HK-2 (cell line): ENCODE measurements around the gene KIF23.

Experiments used
- DNase-seq: peaks from one replicate; pipeline ENCODE4 v3.0.0-alpha.2; 2018; ENCODE audit not compliant: unreplicated experiment

The KIF23 gene

GRCh38 chr15:69394556-69395282 is 19.4 kb upstream of the KIF23 start:
- peak; percentile 80 for DNase-seq

GRCh38 chr15:69395460-69395859 is 18.7 kb upstream of the KIF23 start:
- no peak for DNase-seq

- DNase-seq: no peak
These were observed 18.2 kb upstream of the KIF23 start for GRCh38 chr15:69395991-69396390.

GRCh38 chr15:69398491-69398891 is 15.7 kb upstream of the KIF23 start:
- DNase-seq: no peak

- no peak for DNase-seq
These were observed 13.3 kb upstream of the KIF23 start for GRCh38 chr15:69400850-69401249.

- no peak for DNase-seq
These were observed 11.3 kb upstream of the KIF23 start for GRCh38 chr15:69402816-69403215.

- no peak for DNase-seq
These were observed 10.6 kb upstream of the KIF23 start for GRCh38 chr15:69403594-69403993.

GRCh38 chr15:69405110-69405509 is 9.0 kb upstream of the KIF23 start:
- DNase-seq: no peak

GRCh38 chr15:69407719-69408400 is 6.3 kb upstream of the KIF23 start:
- DNase-seq: no peak

GRCh38 chr15:69408841-69409240 is 5.3 kb upstream of the KIF23 start:
- DNase-seq: no peak

- DNase-seq: peak; percentile 53
These were observed 3.8 kb upstream of the KIF23 start for GRCh38 chr15:69410248-69410874.

GRCh38 chr15:69412274-69412673 is 1.9 kb upstream of the KIF23 start:
- DNase-seq: no peak

GRCh38 chr15:69412701-69413100 is 1.4 kb upstream of the KIF23 start:
- no peak for DNase-seq

- DNase-seq: peak; percentile 72
These were observed 585 bp downstream of the KIF23 start for GRCh38 chr15:69414701-69415167.

- DNase-seq: no peak
These were observed 1.2 kb downstream of the KIF23 start for GRCh38 chr15:69415381-69415780.

GRCh38 chr15:69417581-69417980 is 3.4 kb downstream of the KIF23 start:
- DNase-seq: no peak

GRCh38 chr15:69421498-69421897 is 7.3 kb downstream of the KIF23 start:
- DNase-seq: no peak

- no peak for DNase-seq
These were observed 8.3 kb downstream of the KIF23 start for GRCh38 chr15:69422336-69422895.

- DNase-seq: no peak
These were observed 9.9 kb downstream of the KIF23 start for GRCh38 chr15:69424001-69424400.

- no peak for DNase-seq
These were observed 10.7 kb downstream of the KIF23 start for GRCh38 chr15:69424748-69425413.

GRCh38 chr15:69433831-69434230 is 19.7 kb downstream of the KIF23 start:
- no peak for DNase-seq

- DNase-seq: no peak
These were observed 20.1 kb downstream of the KIF23 start for GRCh38 chr15:69434238-69434637.
